IPS-18a (cell line): Measurements from ENCODE around the gene SURF4.

Experiments used
- H3K27ac ChIP-seq: one replicate; pipeline ENCODE4 v1.5.1; 2013; ENCODE audit warnings: low read length
- H3K27me3 ChIP-seq: one replicate; pipeline ENCODE4 v1.6.1; 2013; ENCODE audit warnings: mild to moderate bottlenecking, low read length; ENCODE audit not compliant: control insufficient read depth, insufficient read depth
- H3K36me3 ChIP-seq: one replicate; pipeline ENCODE4 v1.6.1; 2013; ENCODE audit warnings: low read depth, low read length; ENCODE audit not compliant: control insufficient read depth
- H3K4me1 ChIP-seq: one replicate; pipeline ENCODE4 v1.6.1; 2013; ENCODE audit warnings: low read depth, low read length; ENCODE audit not compliant: control insufficient read depth
- H3K4me3 ChIP-seq: one replicate; pipeline ENCODE4 v1.5.1; 2013; ENCODE audit warnings: low read length
- H3K9ac ChIP-seq: one replicate; pipeline ENCODE4 v1.6.1; 2013; ENCODE audit warnings: mild to moderate bottlenecking, low read length, moderate library complexity
- H3K9me3 ChIP-seq: one replicate; pipeline ENCODE4 v1.6.1; 2013; ENCODE audit warnings: low read depth, low read length; ENCODE audit not compliant: control insufficient read depth

Gene SURF4

DNA sequence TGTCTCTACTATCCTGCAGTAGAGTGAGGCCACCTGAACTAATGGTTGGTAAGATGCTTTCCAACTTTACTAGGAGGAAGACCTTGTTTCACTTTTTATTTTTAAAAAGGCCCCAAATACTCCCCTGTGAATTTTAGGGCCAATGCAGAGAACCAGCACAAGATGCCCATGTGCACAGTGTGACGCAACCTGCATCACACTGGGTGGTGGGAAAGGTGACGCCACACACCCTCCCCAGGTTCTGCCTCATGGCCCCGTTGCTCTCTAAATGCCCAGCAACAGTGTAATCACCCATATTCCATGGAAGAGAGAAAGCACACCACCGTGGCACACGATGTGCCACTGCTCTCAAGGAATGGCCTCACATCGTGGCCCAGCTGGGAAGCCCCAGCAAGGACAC is 6.4 kb downstream of the SURF4 start:
- no peak overlapping the region for H3K4me3 ChIP-seq
- no peak overlapping the region for H3K27ac ChIP-seq
- no peaks in the 10 kb centered on the region for H3K4me1 ChIP-seq
- H3K9me3 ChIP-seq = no peaks in the 10 kb centered on the region
- H3K36me3 ChIP-seq = peaks cover 39% of the 10 kb centered on the region
- no peak overlapping the region for H3K9ac ChIP-seq
- no peaks in the 10 kb centered on the region for H3K27me3 ChIP-seq

GRCh38 chr9:133368249-133368881 is 7.5 kb downstream of the SURF4 start:
- Histone ChIP-seq H3K36me3 (peaks cover 46% of the 10 kb centered on the region), H3K27me3 (no peaks in the 10 kb centered on the region), H3K4me3 (no peak overlapping the region), H3K9ac (no peak overlapping the region), H3K4me1 (no peaks in the 10 kb centered on the region), H3K9me3 (no peaks in the 10 kb centered on the region), H3K27ac (no peak overlapping the region)

DNA sequence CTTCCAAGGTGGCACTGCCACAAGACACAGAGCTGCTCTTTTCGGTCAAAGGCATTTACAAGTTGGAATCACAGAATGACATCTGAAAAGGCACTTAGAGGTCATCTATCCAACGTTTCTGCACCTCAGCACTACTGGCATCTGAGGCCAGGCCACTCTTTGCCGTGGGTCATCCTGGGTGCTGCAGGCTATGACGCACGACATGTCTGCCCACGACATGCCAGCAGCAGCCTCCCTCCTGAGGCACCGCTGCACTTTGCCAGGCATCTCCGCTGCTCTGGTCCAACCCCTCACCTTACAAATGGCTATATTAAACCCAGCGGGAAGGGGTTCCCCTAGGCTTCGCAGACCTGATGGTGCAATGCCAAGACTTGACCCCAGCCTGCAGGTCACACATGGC is 8.1 kb downstream of the SURF4 start:
- peaks cover 49% of the 10 kb centered on the region for H3K36me3 ChIP-seq
- H3K9ac ChIP-seq = no peak overlapping the region
- no peaks in the 10 kb centered on the region for H3K4me1 ChIP-seq
- no peak overlapping the region for H3K4me3 ChIP-seq
- H3K9me3 ChIP-seq = no peaks in the 10 kb centered on the region
- H3K27me3 ChIP-seq = no peaks in the 10 kb centered on the region
- no peak overlapping the region for H3K27ac ChIP-seq

DNA sequence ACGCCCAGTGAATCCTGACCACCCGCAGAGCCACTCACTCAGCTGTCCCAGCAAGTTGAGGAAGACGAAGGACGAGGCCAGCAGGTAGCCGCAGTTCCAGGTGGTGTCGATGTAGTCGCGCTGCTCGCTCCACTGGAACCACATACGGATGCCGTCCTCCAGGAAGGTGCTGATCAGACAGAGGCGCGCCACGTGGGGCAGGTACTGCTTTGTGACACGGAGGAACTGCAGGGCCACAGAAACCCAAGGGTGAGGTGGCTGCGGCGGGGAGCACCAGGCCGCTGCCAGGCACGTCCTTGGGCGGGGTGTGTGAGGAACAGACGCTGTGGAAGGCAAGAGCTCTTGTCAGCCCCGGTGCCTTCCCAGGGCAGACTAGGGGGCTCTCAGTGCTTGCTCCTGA is 8.6 kb downstream of the SURF4 start:
- H3K9ac ChIP-seq = no peak overlapping the region
- H3K36me3 ChIP-seq = peaks cover 47% of the 10 kb centered on the region
- H3K4me1 ChIP-seq = no peaks in the 10 kb centered on the region
- no peak overlapping the region for H3K27ac ChIP-seq
- no peaks in the 10 kb centered on the region for H3K9me3 ChIP-seq
- H3K4me3 ChIP-seq = no peak overlapping the region
- H3K27me3 ChIP-seq = no peaks in the 10 kb centered on the region

DNA sequence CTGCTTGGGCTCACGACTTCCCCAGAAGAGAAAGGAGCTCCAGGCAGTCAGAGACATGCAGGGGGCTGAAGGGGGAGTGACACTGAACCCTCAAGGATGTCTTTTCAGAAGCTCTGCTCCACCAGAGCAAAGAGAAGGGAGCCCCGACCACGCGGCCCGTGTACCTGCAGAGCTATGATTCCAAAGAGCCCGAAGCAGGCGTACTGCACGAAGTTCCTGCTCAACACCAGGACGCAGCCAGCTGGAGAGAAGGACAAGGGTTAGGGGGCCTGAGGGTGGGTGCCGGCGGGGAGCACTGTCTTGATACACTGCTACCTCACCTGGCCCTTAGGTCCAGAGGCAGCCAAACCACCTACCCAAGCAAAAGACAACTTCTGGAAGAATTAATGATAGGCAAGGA is 9.4 kb downstream of the SURF4 start:
- H3K4me3 ChIP-seq = no peak overlapping the region
- H3K36me3 ChIP-seq = peaks cover 55% of the 10 kb centered on the region
- no peaks in the 10 kb centered on the region for H3K9me3 ChIP-seq
- H3K9ac ChIP-seq = no peak overlapping the region
- no peaks in the 10 kb centered on the region for H3K27me3 ChIP-seq
- no peak overlapping the region for H3K27ac ChIP-seq
- H3K4me1 ChIP-seq = no peaks in the 10 kb centered on the region

- H3K9ac ChIP-seq = no peak overlapping the region
- H3K27ac ChIP-seq = no peak overlapping the region
- H3K36me3 ChIP-seq = peaks cover 65% of the 10 kb centered on the region
These were observed 13.4 kb downstream of the SURF4 start for GRCh38 chr9:133362359-133363044.

DNA sequence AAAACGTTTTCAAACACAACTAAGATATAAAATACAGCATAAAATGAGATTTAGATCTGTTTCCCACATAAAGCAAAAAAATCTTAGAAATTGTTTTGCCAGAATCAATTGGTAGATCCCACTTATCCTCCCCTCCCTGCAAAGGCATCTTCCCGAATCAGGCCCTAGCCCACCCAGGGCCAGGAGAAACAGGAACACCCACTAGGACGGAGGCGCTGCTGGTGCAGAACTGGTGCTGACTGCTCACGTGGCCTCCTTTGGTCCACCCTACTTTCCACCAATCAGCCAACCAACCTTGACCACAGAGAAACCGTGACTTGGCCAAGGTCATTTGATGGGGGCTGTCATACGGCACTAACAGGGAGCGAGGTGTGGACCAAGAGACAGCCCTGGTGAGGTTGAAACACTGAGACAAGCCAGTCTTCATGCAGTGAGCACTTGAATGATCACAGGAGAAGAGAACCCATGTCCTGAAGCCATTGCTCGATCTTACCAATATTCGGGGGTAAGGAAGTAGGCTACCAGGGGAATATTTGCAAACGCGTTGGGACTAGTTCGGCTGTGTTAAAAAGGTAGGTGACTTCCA is 14.3 kb downstream of the SURF4 start:
- Histone ChIP-seq H3K4me1 (peaks cover 5% of the 10 kb centered on the region), H3K4me3 (no peak overlapping the region), H3K9me3 (no peaks in the 10 kb centered on the region), H3K9ac (no peak overlapping the region), H3K27me3 (no peaks in the 10 kb centered on the region), H3K36me3 (peaks cover 59% of the 10 kb centered on the region), H3K27ac (no peak overlapping the region)

More at GRCh38 chr9:133362359-133363044, 13.4 kb downstream of the SURF4 start:
- Histone ChIP-seq H3K4me1 (peaks cover under 1% of the 10 kb centered on the region), H3K27me3 (no peaks in the 10 kb centered on the region), H3K9me3 (no peaks in the 10 kb centered on the region), H3K4me3 (no peak overlapping the region)

GRCh38 chr9:133360400-133361393 is 15.2 kb downstream of the SURF4 start:
- peaks cover 5% of the 10 kb centered on the region for H3K4me1 ChIP-seq
- no peaks in the 10 kb centered on the region for H3K9me3 ChIP-seq
- no peak overlapping the region for H3K4me3 ChIP-seq
- H3K36me3 ChIP-seq = peaks cover 51% of the 10 kb centered on the region
- no peaks in the 10 kb centered on the region for H3K27me3 ChIP-seq
- no peak overlapping the region for H3K9ac ChIP-seq
- no peak overlapping the region for H3K27ac ChIP-seq

DNA sequence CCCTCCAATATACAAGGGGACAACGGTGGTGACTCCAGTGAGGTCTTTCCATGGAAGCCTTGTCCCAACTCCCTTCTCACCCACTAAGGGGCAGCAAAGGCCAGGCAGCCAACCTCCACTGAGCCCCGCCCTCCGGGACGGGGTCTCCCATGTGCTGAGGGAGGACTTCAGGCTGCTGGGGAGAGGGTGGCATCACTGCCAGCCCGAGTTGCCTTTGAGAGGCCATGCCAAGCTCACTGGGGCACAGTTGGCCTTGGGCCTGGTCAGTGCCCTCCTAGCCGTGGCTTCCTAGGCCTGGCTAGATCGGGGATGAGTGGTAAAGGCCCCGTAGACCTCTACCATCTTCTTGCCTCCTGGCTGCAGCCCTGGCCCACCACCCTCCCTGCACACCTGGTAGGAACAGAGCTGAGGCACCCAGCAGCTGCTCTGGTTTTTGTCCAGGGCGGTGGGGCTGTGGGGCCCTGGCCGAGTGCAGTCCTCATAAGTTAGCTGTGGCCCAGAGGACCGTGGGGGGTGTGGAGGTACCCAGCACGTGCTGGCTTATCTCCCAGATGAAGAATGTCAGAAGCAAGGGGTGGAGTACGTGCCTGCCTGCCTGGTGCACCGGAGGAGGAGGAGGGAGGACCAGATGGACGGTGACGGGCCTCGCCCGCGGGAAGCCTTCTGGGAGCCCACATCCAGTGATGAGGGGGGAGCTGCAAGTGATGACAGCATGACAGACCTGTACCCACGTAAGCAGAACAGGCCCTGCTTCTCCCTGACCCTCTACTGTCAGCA is 16.3 kb downstream of the SURF4 start:
- no peak overlapping the region for H3K9ac ChIP-seq
- H3K9me3 ChIP-seq = no peaks in the 10 kb centered on the region
- H3K27ac ChIP-seq = no peak overlapping the region
- H3K36me3 ChIP-seq = peaks cover 40% of the 10 kb centered on the region
- H3K27me3 ChIP-seq = no peaks in the 10 kb centered on the region
- H3K4me3 ChIP-seq = no peak overlapping the region
- peaks cover 5% of the 10 kb centered on the region for H3K4me1 ChIP-seq

DNA sequence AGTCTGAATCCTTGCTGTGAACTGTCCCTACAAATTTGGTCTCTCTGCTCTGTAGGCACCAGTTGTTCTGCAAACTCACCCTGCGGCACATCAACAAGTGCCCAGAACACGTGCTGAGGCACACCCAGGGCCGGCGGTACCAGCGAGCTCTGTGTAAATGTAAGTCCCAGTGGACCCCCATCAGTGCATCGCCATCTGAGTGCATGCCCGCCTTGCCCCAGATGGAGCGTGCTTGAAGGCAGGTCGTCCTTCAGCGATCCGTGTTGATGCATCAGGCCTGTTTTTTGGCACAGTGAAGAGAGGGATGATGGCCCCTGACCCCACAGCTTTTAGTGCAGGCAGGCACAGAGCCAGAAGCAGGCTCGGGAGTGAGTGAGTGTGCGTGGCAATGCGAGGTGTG is 18.2 kb downstream of the SURF4 start:
- H3K27ac ChIP-seq = no peak overlapping the region

More for the DNA sequence above, 18.2 kb downstream of the SURF4 start:
- H3K36me3 ChIP-seq = peaks cover 35% of the 10 kb centered on the region
- H3K4me3 ChIP-seq = peak overlapping the region; percentile 88
- H3K4me1 ChIP-seq = peaks cover 5% of the 10 kb centered on the region
- H3K9me3 ChIP-seq = no peaks in the 10 kb centered on the region
- H3K9ac ChIP-seq = no peak overlapping the region
- H3K27me3 ChIP-seq = no peaks in the 10 kb centered on the region
